ENCODE measurements around the gene SLCO2B1. TPM values are rescaled to one million over a fixed set of nuclear protein-coding genes. Genes with fewer than 3 reads are reported as not detected.

SLCO2B1 gene
- total RNA-seq, 4 donors from 2014 or later, result 1.9 to 17.6 (median 5.0) TPM

GRCh38 chr11:75155570-75156422, 4.9 kb downstream of the SLCO2B1 start:
- TF ChIP-seq POLR2A (IDR thresholded peaks at IDR 0.05) (no peak), CTCF (IDR thresholded peaks at IDR 0.05 in 4 of 5, conservative IDR thresholded peaks at IDR 0.05 in 1 of 5) (no peak)
- H3K36me3 ChIP-seq, result no peaks in the 10 kb centered on the region
- ATAC-seq (no peak), DNase-seq (no peak)
- peaks cover 0 to 15% of the 10 kb centered on the region in 2 donors for H3K4me1 ChIP-seq
- H3K27me3 ChIP-seq, result no peaks in the 10 kb centered on the region
- no peaks in the 10 kb centered on the region for H3K9me3 ChIP-seq
- intact Hi-C loops (cut with DNase I; ENCODE audit: low total_unique reads), result no loop called here
- in situ Hi-C loops (cut with MboI; ENCODE audit: low sequenced_read_pairs in 4 of 4), result no loop called here
- no peak overlapping the region for H3K4me3 ChIP-seq
- peak overlapping the region in 1 of 4 donors; percentile 26 for H3K27ac ChIP-seq

- Histone ChIP-seq H3K36me3 (no peaks in the 10 kb centered on the region), H3K4me3 (no peak overlapping the region), H3K9me3 (no peaks in the 10 kb centered on the region), H3K27ac (peak overlapping the region in 2 of 4 donors; percentile 72 to 78), H3K4me1 (peaks cover 0 to 27% of the 10 kb centered on the region in 2 donors), H3K27me3 (no peaks in the 10 kb centered on the region)
- no peak for TF ChIP-seq CTCF (IDR thresholded peaks at IDR 0.05 in 4 of 5, conservative IDR thresholded peaks at IDR 0.05 in 1 of 5)
- no peak for TF ChIP-seq POLR2A (IDR thresholded peaks at IDR 0.05)
- ATAC-seq, result no peak
- no peak for DNase-seq
- in situ Hi-C loops (cut with MboI; ENCODE audit: low sequenced_read_pairs in 4 of 4), result no loop called here
- intact Hi-C loops (cut with DNase I; ENCODE audit: low total_unique reads), result no loop called here
Measured at GRCh38 chr11:75158241-75158640, 7.3 kb downstream of the SLCO2B1 start.

GRCh38 chr11:75158696-75159150, 7.8 kb downstream of the SLCO2B1 start:
- no peak for DNase-seq
- H3K36me3 ChIP-seq, result no peaks in the 10 kb centered on the region
- no peaks in the 10 kb centered on the region for H3K9me3 ChIP-seq
- no peak for ATAC-seq
- H3K4me1 ChIP-seq, result peaks cover under 1 to 27% of the 10 kb centered on the region in 2 donors
- TF ChIP-seq POLR2A (IDR thresholded peaks at IDR 0.05) (no peak), CTCF (IDR thresholded peaks at IDR 0.05 in 4 of 5, conservative IDR thresholded peaks at IDR 0.05 in 1 of 5) (no peak)
- no peak overlapping the region for H3K4me3 ChIP-seq
- H3K27ac ChIP-seq, result peak overlapping the region in 3 of 4 donors; percentile 68 to 78 (median 72)
- intact Hi-C loops (cut with DNase I; ENCODE audit: low total_unique reads) (no loop called here), in situ Hi-C loops (cut with MboI; ENCODE audit: low sequenced_read_pairs in 4 of 4) (no loop called here)
- no peaks in the 10 kb centered on the region for H3K27me3 ChIP-seq

- TF ChIP-seq CTCF (IDR thresholded peaks at IDR 0.05 in 4 of 5, conservative IDR thresholded peaks at IDR 0.05 in 1 of 5) (no peak), POLR2A (IDR thresholded peaks at IDR 0.05) (no peak)
- peak overlapping the region; percentile 57 to 78 (median 70) for H3K27ac ChIP-seq
- no peak overlapping the region for H3K4me3 ChIP-seq
- H3K4me1 ChIP-seq, result peaks cover 6 to 27% of the 10 kb centered on the region in 2 donors
- no peaks in the 10 kb centered on the region for H3K36me3 ChIP-seq
- intact Hi-C loops (cut with DNase I; ENCODE audit: low total_unique reads), result no loop called here
- no peaks in the 10 kb centered on the region for H3K27me3 ChIP-seq
- in situ Hi-C loops (cut with MboI; ENCODE audit: low sequenced_read_pairs in 4 of 4), result no loop called here
- no peak for ATAC-seq
- no peak for DNase-seq
- H3K9me3 ChIP-seq, result no peaks in the 10 kb centered on the region
Measured at GRCh38 chr11:75159151-75159953, 8.4 kb downstream of the SLCO2B1 start.

Data from gastrocnemius medialis (tissue), 4 donors.